HG03060 (cell line): ENCODE results near the gene KCNT1.

ENCODE experiments used
- ATAC-seq: cut with Tn5 transposase; IDR thresholded peaks from one replicate; pipeline ENCODE4 v1.9.1; 2021; ENCODE audit warnings: low read depth, moderate number of reproducible peaks; ENCODE audit not compliant: unreplicated experiment

The KCNT1 gene

GRCh38 chr9:135792268-135793128 is 90.5 kb downstream of the KCNT1 start:
- ATAC-seq, result no peak

DNA sequence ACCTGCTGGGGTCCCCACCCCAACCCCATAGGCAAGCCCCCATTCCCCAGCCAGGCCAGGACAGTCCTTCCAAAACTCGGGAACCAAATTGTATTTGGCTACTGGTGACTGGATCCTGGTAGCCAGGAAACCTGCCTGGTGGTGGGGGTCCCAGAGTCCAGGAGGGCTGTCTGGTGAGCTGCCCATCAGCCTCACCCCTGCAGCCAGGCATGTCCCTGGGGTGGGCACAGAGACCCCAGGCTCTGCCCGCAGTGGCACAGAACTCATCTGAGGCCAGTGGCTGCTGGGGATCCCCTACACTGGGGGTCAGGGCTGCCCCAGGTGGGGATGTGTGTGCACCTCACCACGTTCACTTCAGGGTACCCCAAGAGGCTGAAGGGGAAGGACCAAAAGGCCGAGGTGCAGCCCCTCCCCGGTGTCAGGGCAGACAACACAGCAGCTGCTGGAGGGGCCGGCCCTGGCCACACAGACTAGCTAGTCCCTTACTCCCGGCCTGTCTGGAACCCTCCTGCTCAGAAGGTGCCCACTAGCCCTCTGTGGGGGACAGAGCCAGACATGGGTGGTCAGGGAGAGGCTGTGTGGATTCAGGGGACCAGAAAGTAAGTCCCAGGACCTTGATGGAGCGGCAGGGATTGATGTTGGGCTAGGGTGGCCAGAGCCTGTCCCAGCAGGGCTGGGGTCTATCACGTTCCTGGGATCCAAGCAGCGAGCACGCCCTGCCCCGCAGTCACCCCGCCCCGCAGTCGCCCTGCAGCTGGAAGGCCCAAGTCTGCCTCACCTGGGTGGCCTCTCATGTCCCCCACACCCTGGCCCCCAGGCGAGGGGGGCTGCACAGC is 91.5 kb downstream of the KCNT1 start:
- ATAC-seq, result no peak

DNA sequence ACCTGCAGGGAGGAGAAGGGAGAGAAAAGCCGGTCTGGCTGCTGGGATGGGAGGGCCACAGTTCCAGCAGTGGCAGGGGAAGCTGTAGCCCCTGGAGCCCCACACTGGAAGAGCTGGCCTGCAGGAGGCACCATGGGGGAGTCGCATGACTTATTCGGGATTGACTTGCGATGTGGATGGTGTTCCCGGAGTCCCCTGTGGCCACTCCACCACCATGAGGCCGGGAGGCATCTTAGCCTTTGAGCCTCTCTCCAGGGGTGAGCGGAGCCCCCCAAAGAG is 92.0 kb downstream of the KCNT1 start:
- no peak for ATAC-seq

DNA sequence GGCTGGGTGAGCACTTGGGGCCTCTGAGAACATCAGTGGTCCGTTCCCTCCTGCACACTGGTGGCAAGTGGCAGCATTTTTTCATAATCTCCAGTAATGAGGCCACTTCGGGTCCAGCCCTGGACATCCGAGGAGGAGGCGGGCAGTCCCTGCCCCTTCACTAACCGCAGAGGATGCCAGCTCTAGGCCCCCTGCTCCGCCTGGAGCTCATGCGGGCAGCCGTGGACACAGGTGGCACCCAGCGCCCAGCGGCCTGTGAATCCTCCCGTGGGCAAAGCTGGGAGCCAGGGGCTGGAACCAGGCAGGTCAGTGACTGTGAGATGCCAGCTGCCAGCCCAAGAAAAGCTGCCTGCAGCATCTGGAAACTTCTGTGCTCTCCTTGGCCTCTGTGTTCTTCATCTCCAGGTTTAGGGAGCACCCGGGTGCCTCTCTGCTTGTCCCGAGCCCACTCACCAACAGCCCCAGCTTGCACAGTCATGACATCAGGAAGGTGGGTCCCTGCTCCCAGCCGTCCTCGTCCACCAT is 92.4 kb downstream of the KCNT1 start:
- ATAC-seq, result no peak

DNA sequence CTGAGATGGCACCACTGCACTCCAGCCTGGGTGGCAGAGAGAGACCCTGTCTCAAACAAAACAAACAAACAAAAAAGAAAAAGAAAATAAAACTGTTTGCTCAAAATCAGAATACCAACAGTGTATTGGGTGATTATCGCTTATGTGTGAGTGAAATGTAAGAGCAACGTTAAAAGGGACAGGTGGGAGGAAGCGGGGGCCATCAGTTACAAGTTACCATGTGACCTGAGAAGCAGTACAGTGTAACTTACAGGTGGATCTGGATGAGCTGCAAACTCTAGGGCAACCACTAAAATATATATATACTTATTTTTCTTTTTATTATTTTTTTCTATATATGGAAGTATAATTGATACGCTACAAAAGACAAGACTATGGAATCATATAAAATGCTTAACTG is 93.4 kb downstream of the KCNT1 start:
- ATAC-seq, result no peak

- no peak for ATAC-seq
These were observed 95.0 kb downstream of the KCNT1 start for GRCh38 chr9:135796784-135797485.

GRCh38 chr9:135797507-135798262 is 95.7 kb downstream of the KCNT1 start:
- no peak for ATAC-seq

DNA sequence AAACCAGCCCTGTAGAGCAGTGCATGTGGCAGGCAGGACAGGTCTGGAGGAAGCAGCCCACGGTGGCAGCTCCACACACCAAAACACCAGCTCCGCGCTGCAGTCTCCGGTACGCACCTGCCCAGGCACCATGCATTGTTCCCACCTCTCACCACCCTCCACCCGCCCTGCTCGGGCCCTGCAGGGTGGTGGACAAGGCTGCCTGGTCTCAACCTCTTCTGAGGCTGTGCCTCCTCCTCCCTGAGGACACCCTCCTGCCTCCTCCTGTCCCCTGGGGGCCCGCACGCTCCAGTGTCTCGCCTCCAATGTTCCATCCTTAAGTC is 96.2 kb downstream of the KCNT1 start:
- ATAC-seq, result no peak

DNA sequence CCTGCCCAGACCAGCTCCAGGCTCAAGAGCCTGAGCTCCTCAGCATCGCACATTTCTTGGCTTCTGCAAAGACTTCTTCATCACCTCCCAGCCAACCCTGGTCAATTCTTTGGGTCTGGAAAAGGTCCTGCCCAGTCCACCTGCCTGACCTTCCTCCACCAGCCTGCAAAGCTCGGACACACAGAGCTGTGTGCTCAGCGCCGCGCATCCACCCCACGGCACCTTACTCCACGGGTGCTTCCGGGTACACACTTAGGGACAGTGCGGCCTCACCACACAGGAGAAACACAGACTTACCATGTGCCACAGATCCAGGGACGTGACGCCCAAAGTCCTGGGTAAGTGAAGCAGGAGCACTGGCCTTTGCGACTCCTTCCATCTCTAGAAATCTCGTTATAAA is 97.3 kb downstream of the KCNT1 start:
- no peak for ATAC-seq

DNA sequence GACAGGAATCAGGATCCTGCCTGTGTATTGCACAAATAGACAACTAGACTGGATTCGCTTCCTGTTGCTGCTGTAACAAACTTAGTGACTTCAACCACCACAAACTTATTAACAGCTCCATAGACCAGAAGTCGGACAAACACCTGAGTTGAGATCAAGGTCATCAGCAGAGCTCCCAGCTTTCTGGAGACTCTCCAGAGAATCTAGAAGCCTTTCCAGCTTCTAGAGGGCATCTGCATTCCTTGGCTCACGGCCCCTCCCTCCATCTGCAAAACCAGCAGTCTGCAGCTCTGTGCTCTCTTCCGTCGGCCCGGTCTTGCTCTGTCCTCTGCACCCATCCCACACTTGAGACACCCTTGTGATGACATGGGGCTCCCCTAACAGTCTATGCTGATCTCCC is 99.1 kb downstream of the KCNT1 start:
- no peak for ATAC-seq

DNA sequence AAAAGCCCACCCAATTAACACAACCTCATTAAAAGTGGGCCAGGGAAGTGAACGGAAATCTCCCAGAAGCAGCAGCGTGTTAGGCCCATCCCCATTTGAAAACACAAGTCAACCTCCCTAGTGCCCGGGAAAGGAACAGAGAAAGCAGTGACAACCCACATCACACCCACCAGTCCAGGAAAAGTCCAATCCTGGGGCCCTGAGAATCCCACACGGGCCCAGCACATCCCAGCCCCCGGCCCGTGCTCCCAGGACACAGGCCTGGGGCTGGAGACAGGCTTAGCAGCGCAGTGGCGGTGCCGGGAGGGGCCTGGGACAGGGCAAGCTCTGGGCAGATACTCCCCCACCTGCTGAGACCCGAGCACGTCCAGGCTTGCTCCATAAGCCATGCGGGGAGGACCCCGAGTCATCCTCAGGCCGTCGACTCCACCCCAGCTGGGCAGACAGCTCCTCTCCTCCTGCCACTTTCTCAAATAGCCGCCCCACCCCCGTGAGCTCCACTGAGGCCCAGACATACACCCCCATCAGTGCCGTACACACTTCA is 101.0 kb downstream of the KCNT1 start:
- no peak for ATAC-seq

DNA sequence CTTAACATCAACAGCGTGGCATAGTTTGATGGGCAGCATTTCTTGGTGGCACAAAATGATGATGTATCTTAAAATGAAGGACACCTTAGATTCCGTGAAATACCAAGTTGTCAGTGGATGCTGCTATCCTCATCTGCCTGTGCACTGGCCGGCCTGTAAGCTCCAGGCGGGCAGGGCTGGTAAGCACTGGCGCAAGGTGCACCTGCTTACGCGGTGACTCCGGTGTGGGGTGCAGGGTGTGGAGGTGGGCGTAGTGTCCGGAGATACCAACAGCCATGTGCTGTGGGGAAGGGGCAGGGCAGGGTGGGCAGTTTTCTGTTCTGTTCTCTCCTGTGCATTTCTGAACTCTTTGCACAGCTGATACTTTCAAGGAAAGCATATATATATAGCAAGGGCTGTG is 101.5 kb downstream of the KCNT1 start:
- no peak for ATAC-seq

DNA sequence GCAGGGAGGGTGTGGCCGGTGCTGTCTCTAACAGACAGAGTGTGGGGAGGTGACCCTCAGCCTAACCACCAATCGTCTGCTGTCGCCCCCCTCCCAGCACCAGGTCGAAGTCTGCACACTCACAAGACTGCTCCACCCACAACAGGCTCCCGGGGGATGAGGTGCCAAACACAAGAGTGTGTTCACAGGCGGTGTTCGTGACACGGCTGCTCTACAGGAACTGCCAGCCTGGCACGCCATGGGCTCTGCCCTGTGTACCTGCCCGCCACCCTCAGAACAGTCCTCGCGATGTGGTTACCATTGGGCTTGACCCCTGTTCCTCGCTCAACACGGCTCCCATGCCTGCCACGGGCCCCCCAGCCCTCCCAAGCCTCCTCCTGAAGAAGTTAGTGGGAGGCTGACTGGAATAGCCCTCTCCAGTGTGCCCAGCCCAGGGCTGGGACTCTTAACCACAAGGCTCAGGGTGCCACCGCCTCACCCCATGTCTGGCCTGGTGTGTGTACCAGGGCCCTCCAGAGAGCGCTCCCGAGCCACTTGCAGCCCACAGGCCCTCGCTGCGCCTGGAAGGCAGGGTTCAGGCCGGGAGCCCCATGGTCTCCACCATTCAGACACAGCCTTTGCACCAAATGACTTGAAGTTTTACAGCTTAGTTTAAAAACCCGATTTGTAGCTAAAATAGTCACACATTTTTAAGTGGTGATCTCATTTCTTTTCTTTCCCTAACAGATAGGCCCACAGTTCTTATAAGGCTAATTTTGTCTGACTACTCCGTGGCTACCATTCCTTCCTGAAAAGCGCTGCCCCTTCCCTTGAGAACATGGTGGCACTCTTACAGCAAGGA is 102.8 kb downstream of the KCNT1 start:
- no peak for ATAC-seq

DNA sequence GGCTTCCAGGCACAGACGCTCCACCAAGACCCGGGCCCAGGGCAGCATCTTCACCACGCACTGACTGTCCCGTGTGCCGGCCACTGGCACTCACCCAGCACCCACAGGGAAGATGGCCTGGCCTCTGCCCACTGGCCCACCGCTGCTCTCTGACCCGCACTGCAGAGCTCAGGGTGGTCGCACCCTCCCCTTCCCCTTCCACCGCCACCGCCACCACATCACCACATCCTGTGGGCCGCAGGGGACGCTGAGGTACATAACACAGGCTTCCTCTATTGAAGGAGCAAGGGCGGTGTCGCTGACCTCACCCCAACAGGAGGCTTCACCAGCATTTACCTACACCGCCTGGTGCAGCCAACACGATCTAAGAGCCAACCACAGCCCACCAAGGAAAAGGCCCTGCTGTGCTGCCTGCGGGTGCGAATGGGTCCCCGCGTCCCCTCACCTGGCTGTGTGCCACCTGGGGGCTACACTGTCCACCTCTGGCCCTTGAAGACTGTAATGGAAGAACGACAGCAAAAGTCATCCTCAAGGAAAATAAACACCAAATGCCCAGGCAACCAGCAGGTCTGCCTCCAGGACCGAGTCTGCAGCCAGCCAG is 103.5 kb downstream of the KCNT1 start:
- ATAC-seq, result no peak

- no peak for ATAC-seq
These were observed 107.2 kb downstream of the KCNT1 start for GRCh38 chr9:135809166-135809565.

- no peak for ATAC-seq
These were observed 109.0 kb downstream of the KCNT1 start for GRCh38 chr9:135810806-135811575.

GRCh38 chr9:135811801-135812200 is 109.8 kb downstream of the KCNT1 start:
- no peak for ATAC-seq

DNA sequence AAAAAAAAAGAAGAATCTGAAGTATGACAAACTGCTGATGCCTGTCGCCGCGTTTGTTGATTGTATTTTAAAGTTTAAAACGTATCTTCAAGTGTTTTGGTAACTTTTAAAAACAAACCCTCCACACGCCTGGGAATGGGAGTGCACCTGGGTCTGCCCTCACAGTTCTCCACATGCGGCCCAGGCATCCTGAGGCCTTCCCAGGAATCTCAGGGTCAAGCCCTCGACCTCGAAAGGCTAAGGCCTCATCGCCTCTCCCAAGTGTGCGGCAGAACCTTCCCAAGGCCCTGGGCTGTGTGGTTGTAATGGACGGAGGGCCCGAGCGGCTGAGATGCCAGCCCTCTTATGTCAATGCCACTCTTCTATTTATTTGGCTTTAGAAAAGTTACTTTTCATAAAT is 111.0 kb downstream of the KCNT1 start:
- ATAC-seq, result no peak
